GM23248 (cell line): ENCODE data around the gene AP1G2.

Source experiments
- EZH2 ChIP-seq: fragments of 200-600 bp; sonication (generic); IDR thresholded peaks from 2 replicates; pipeline ENCODE4 v1.6.1; 2018; ENCODE audit warnings: antibody characterized with exemption, mild to moderate bottlenecking; ENCODE audit not compliant: insufficient read depth, poor library complexity, severe bottlenecking
- EZH2phosphoT487 ChIP-seq: fragments of 200-600 bp; sonication (generic); IDR thresholded peaks from 2 replicates; pipeline ENCODE4 v1.6.1; 2018; ENCODE audit warnings: antibody characterized with exemption, moderate library complexity, mild to moderate bottlenecking, low read depth; ENCODE audit not compliant: insufficient read depth

DNA sequence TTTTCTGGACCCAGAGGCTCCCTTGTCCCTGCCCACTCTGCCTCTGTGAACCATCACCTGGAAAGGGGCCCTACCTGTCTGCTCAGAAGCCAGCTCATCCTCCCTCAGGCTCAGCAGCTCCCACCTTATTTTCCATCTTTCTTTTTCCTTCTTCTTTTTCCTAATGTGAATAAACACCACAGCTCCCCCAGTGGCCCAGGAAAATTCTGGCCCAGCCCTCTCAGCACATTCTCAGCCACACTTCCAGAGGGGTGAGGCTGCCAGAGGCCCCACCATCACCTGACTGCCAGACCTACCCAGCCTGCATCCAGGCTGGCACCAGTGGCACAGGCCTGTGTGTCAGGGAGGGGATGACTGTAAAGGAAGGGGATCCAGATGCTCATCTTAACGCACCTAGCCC, 39.0 kb downstream of the AP1G2 start:
- TF ChIP-seq EZH2 (no peak), EZH2phosphoT487 (no peak)
